Transverse colon (tissue), 4 donors: Measurements from ENCODE around the gene KLHL1.

ENCODE experiments used
- POLR2AphosphoS5 ChIP-seq, 3 donors: sonication (generic); formaldehyde crosslinking; IDR thresholded peaks; one replicate each; pipeline ENCODE4 v1.6.1; 2016; ENCODE audit warnings: antibody characterized with exemption in 3 of 3
- TF ChIP-seq, protein P1 (sequence below), 5 experiments: fragments of 200-600 bp in 3 of 5; fragments of 450-650 bp in 2 of 5; sonication (generic) in 3 of 5; IDR thresholded peaks; 1 replicate in 2 of 5; 2 replicates in 3 of 5; pipeline ENCODE4 v1.5.1; 2016 to 2017; ENCODE audit warnings: antibody characterized with exemption in 5 of 5, inconsistent platforms in 3 of 5, mild to moderate bottlenecking in 2 of 5, moderate library complexity in 1 of 5

DNA sequence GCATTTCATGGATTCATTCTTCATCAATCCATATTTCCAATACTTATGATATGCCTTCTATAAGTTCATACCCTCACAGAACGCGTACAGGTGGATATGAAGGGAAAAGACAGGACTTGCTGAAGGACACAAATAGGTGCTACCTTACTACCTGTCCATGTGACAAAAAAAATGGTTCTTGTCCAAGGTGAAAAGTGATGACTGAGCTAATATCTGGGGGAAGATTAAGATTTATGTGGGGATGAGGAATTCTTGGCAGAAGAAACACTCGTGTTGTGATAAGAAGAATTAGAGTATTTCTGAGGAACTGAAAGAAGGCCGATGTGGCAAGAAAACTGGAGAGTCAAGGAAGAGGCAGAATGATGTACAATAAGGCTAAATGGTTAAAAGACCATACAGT lies 357.0 kb downstream of the KLHL1 start:
- TF ChIP-seq, protein P1, sequence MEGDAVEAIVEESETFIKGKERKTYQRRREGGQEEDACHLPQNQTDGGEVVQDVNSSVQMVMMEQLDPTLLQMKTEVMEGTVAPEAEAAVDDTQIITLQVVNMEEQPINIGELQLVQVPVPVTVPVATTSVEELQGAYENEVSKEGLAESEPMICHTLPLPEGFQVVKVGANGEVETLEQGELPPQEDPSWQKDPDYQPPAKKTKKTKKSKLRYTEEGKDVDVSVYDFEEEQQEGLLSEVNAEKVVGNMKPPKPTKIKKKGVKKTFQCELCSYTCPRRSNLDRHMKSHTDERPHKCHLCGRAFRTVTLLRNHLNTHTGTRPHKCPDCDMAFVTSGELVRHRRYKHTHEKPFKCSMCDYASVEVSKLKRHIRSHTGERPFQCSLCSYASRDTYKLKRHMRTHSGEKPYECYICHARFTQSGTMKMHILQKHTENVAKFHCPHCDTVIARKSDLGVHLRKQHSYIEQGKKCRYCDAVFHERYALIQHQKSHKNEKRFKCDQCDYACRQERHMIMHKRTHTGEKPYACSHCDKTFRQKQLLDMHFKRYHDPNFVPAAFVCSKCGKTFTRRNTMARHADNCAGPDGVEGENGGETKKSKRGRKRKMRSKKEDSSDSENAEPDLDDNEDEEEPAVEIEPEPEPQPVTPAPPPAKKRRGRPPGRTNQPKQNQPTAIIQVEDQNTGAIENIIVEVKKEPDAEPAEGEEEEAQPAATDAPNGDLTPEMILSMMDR (IDR thresholded peaks at IDR 0.05), result no peak
- no peak for TF ChIP-seq POLR2AphosphoS5 (IDR thresholded peaks at IDR 0.05)
